ENCODE measurements around the gene ARHGAP45.

The ARHGAP45 gene

DNA sequence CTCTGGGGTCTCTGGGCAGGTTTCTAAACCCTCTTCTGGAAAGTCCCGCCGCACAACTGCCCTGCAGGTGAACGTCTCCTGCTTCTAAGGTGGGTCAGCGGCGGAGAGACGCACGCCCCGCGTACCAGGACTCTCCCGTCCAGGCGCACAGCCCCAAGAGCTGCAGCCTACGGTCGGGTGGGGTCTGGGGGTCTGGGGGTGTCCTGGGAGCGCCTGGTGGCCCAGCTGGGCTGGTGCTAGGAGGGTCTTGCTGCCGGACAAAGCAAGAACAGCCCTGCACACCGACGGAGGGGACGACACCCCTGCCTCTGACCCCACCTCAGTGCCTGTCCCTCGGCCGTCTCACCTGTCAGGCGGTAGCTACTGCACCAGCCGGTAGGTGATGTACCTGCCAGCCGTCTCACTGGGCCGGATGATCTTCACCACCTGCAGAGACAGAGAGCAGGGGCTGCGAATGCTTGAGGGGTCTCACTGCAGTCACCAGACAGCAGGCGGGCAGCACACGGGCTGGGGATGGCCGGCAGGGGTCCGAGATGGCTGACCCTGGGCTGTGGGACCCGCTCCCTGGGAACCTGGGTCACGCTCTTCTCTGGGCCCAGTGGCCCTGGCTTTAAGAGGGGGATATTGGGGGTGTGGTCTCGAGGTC is 22.3 kb downstream of the ARHGAP45 start:
- DNase-seq, result no peak

DNA sequence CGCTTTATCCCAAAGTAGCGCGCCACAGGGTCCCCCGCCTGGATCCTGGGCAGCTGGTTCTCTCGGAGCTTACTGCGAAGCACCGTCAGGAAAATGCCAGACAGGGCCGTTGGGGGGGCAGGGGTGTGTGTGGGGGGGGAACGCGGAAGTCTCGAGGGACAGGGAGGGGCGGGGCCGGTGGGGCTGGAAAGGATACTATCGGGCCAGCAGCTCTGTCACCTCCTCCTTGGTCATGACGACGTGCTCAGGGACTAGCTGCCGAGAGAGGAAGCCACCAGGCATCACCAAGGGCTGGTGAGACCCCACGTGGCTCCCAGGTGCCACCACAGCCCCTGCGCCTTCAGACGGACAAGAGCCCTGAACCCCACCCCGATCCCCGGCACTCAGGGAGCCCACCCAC is 22.9 kb downstream of the ARHGAP45 start:
- DNase-seq, result no peak

DNA sequence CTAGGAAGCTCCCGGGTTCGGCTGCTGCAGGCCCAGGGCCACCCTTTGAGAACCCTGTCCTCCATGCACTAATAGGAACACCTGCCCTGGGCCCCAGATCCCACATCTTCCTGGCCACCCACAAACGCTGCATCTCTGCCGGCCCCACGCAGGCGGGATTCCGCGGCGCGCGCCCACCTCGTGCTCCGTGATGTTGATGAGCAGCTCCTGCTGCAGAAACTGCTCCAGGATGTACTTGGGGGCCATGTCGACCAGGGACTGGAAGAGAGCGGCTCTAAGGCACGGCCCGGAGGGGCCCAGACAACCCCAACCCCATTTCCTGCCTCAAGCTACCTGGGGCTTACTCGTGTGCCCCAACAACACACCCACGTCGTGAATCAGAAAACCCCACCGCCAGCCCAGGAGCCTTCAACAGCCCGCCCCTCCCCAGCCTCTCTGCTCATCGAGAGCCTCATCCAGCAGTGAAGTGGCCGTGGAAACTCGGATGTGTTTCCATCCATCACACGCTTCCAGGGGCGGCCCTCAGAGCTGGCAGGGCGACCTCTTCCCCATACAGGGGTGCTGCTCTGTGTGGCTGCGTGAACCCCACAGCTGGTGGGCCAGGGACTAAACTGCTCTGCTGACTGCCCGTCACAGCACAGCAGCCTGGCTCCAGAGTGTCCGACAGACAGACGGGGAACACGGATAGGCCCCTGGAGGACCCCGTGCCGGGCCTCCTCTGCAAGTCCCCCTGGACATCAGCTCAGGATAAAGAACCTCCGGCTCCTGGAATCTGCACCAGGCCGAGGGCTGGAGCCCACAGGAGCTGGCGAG is 24.0 kb downstream of the ARHGAP45 start:
- DNase-seq, result no peak

DNA sequence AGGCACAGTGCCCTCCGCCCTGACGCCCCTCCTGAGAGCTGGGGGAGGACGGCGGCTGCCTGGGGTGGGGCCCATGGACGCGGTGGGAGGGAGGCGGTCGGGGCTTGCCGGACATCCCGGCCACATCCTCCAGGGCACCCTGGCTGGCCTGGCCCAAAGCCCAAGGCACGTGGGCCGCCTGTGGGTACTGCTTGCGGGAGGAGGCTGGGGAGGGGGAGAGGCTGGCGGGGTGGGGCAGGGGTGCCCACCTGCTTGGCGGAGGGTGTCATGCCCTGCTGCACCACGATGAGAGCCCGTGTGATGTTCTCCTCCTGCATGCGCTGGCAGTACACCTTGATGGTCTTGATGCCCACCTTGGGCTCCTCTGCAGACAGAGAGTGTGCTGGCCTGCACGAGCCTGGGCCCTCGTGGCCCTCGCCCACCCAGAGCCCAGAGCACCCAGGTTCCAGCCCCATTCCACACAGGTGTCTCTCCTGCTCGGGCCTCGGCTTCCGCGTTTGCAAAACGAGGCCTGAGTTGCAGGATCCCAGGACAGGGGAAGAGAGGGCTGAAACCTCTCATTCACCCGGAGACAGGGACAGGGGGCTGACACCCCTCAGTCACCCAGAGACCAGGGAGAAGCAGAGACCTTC is 24.7 kb downstream of the ARHGAP45 start:
- no peak for DNase-seq

DNA sequence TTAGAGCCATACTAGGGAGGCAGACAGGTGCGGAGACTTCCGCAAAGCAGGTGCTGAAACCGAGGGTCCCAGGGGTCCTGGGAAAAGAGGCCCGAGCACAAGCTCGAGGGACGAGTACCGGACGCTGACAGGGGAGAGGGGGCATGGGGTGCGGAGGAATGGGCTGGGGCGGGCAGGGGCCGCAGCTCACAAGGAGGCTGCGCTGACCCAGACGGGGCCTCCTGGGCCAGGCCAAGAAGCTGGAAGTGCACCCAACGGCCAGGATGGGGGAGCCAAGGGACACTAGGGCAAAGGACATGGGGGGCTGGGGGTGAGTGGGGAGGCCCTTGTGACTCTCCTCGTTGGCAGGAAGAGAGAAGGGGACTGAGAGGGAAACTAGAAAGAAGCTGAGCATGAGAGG is 26.4 kb downstream of the ARHGAP45 start:
- DNase-seq, result no peak

DNA sequence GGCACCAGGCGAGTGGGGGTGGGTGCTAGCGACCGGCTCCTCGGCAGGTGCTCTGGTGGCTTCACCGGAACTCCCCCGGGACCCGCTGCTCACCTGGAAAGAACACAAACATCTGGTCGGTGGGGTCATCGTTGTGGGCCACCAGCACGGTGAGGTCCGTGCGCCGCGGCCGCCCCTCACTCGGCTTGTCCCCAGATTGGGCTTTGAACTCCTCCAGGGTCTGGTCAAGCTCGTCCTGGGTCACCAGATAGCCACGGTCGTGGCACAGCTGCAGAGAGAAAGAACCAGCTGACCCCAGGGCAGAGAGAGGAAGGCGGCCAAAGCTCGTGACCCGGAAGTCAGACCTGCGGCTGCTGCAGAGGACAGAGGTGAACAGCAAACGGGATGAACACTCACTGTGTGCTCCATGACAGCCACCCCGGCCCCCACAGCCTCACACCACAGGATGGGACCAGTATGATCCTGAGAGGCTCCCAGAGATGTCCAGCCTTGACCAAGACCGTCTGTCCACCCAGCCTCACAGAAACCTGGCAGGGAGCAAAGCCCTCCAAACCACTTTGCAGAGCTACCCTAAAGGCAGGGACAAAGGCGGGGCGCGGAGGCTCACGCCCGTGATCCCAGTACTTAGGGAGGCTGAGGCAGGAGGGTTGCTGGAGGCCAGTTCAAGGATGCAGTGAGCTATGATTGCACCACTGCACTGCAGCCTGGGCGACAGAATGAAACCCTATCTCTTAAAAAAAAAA is 27.0 kb downstream of the ARHGAP45 start:
- DNase-seq, result no peak

DNA sequence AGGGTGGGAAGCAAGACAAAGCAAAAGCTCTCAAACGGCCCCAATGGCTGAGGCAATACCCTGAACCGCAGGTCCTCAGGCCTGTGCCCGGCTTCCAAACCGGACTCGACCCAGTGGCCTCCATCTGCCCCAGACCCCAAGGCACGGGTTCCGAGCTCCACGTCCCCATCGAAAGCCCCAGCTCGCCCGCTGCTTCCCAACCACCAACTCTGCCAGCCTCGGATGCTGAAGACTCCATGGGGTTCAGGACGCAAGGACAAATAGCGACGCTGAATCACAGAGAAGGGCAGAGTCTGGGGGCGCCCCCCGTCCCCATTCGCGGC is 27.6 kb downstream of the ARHGAP45 start:
- DNase-seq, result no peak

DNA sequence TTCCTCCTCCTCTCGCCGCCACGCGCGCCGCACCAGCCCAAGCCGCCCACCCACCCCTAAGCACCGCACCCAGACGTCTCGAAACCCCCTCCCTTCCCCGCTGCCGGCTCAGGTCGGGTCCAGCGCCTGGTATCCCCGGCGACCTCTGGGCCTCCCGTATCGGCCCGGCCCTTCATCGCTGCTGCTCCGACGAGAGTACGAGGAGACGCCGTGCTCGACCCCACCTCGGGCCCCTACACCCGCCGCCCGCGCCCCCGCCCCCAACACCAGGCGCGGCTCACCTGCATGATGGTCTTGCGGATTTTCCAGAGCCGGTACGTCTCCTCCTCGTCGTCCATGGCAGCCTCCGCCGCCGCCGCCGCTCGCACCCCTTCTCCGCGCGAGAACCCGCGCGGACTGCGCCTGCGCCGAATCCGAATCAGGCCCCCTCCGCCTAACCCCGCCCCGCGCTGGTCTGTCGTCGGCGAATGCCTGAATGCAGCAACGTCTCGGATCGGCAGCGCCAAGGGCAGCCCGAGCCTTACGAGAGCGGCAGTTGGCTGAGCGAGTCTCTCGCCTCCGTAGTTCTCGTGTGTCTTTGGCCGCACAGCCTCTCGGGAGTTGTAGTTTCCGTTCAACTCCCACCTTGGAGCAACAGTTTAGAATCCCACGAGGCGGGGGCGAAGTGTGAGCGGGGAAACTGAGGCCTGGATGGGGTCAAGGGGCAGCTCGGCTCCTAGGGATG is 28.2 kb downstream of the ARHGAP45 start, which contains the start of gene POLR2E:
Gene POLR2E (minus strand): TSS at position 398 of the 724 bp plus-strand sequence. CDS start 60 bp downstream, at position 338.
- peak; percentile 88 for DNase-seq

DNA sequence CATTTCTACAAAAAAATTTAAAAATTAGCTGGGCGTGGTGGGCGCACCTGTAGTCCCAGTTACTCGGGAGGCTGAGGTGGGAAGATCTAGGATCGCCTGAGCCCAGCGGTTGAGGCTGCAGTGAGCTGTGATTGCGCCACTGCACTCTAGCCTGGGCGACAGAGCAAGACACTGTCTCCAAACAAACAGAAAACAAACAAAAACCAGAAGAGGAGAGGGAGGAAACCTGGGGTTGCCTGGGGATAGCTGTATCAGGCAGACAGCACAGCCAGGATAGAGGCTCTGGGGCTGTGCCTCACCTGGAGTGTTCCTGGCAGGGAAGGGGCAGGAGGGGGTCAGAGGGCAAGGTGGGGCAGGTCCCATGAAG is 30.8 kb downstream of the ARHGAP45 start:
- no peak for DNase-seq

DNA sequence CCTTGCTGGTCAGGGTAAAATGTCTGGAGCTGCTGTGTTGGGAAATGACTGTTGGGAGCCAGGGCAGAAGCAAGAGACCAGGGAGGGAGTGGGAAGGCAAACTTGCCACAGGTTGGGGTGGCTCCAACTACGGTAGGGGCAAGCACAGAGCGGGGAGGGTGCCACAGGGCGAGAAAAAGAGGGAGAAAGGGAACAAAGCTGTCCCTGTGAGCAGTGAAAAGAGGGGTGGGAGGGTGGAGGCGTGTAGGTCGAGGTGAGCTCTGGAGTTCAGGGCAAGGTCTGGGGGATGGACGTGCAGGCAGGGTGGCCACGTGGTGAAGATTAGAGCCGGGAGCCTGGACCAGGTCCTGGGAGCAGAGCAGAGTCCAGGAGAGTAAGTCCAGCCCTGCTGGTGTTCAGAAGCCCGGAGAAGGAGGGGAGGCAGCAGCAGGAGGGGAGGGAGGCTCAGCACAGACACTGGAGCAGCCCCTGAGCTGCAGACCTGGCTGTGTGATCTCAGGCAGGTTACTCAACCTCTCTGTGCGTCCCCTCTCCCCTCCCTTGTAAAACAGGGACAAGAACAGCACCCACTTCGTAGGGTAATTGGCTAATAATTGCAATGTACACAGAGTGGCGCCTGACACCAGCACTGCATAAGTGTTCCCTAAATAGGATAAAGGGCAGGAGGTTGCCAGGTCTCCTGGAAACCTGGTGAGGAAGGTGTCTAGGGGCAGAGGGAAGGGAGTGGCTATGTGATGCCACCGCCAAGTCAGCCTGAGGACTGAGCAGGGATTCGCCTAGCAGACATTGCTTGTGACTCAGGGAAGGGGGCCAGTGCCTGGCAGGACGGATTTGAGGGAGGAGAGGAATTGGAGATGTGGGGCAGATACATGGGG is 31.4 kb downstream of the ARHGAP45 start:
- DNase-seq, result no peak

DNA sequence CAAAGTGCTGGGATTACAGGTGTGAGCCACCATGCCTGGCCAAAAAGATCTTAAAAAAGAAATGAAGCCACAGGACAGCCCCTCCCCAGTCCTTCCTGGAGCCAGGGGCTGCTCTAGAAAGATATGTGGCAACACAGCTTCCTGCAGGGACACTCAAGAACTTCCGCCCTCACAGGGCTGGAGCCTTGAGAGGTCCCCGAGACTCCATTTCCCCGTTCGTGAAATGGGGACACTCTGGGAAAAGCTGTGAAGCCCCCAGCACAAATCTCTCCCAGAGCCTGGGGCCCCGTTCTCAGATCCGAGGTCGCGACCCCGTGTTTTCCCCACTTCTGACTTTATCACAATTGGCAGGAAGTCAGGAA is 34.4 kb downstream of the ARHGAP45 start:
- DNase-seq, result no peak

DNA sequence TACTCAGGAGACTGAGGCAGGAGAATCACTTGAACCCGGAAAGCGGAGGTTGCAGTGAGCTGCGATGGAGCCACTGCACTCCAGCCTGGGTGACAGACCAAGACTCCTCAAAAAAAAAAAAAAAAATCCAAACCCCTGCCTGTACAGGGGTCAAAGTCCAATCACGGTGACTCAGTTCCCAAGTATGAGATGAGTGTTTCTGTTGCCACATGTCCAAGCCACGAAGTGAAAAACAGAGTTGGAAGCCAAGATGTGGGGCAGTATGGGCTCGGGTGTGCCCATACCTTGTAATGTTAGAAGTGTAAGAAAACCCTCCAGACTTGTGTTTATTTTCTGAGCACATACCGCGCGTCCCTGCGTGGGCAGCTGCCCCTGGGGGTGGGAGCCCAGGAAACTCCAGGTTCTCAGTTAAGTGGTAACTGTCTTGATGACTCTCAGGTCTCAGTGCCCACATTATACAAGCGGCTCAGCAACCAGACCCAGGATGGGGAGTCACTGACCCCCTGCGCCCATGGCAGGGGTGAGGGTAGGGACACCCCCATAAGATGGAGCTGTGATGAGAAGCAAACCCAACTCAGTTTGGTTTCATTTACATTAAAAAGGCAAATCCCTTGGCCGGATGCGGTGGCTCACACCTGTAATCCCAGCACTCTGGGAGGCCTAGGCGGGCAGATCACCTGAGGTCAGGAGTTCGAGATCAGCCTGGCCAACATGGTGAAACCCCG is 35.6 kb downstream of the ARHGAP45 start:
- DNase-seq, result no peak

DNA sequence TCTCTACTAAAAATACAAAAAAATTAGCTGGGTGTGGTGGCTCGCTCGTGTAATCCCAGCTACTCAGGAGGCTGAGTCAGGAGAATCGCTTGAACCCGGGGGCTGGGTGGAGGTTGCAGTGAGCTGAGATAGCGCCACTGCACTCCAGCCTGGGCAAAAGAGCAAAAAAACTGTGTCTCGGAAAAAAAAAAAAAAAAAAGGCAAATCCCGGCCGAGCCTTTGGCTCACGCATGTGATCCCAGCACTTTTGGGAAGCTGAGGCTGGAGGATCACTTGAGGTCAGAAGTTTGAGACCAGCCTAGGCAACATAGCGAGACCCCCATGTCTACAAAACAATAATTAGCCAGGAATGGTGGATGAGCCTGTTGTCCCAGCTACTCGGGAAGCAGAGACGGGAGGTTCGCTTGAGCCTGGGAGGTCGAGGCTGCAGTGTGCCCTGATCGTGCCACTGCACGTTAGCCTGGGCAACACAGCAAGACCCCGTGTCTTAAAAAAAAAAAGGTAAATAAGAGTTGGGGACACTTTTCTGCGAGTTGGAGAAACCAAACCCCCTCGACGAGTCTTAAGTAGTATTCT is 36.3 kb downstream of the ARHGAP45 start:
- no peak for DNase-seq

DNA sequence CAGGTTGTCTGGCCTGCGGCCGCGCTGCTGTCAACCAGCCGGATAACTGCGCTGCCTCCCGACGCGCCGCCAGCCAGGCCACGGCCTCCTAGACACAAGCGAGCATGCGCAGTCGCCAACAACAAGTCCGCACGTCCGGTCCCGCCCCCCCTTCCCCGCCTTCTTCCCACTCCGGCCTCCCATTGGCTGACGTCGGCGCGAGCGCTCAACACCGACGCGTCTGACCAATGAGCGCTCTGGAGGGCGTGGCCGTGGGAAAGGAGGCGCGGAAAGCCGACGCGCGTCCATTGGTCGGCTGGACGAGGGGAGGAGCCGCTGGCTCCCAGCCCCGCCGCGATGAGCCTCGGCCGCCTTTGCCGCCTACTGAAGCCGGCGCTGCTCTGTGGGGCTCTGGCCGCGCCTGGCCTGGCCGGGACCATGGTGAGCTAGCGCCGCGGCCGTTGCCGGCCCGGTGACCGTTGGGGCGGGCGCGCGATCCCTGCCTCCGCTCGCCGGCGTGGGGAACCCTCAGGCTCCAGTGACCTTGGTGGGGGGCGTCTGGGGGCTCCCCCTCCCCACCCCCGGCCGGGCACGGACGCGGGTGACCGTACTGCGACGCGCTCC is 36.8 kb downstream of the ARHGAP45 start, which contains the start of gene GPX4:
Gene GPX4 (plus strand): TSS at position 287 of the 603 bp plus-strand sequence. CDS start 50 bp downstream, at position 337.
- peak; percentile 92 for DNase-seq

DNA sequence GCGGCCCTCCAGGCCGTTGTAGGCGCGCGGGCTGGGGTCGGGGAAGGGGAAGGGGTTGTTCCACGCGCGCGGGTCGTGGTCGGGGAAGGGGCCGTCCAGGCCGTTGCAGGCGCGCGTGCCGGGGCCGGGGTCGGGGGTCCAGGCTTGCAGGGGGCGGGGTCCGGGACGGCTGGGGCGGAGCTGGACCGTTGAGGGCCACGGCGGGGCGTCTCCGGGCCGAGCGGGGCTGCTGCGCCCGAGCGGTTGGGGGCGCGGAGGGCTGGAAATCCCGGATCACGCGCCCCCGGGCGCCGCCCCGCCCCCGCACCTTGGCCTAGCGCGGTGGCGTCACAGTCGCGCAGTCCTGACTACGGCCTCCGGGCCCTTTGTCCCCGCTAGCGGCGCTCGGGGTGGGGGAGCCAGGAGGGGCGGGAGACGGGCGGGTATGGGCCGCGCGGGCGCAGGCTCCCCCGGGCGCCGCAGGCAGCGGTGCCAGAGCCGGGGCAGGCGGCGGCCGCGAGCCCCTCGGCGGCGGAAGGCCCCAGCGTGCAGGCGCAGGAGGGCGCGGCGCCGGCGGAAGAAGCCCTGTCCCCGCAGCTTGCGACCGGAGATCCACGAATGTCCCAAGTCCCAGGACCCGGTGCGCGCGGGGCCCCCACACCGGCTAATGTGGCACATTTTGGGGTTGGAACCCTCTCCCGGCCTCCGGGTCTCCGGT is 37.5 kb downstream of the ARHGAP45 start:
- DNase-seq, result no peak

DNA sequence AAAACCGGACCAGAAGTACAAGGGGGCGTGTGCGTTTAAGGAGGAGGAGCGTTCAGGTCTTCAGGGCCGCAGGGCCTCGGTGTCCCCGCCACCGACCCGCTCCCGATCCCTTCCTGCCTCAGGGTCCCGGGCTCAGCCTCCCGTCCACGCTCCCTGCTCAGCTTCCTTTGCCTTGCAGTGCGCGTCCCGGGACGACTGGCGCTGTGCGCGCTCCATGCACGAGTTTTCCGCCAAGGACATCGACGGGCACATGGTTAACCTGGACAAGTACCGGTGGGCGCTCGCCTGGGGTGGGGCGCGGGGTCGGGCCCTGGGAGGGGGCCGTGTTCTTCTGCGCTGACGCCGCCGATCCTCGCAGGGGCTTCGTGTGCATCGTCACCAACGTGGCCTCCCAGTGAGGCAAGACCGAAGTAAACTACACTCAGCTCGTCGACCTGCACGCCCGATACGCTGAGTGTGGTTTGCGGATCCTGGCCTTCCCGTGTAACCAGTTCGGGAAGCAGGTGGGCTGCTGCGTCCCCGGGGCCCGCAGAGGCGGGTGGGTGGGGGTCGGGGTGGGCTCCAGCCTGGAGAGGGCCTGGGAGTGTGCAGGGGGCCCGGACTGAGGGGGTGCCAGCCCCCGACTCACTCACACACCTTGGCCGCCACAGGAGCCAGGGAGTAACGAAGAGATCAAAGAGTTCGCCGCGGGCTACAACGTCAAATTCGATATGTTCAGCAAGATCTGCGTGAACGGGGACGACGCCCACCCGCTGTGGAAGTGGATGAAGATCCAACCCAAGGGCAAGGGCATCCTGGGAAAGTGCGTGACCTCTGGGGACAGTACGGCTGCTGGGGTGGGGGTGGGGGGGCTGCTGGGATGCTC is 38.3 kb downstream of the ARHGAP45 start:
- DNase-seq, result no peak

DNA sequence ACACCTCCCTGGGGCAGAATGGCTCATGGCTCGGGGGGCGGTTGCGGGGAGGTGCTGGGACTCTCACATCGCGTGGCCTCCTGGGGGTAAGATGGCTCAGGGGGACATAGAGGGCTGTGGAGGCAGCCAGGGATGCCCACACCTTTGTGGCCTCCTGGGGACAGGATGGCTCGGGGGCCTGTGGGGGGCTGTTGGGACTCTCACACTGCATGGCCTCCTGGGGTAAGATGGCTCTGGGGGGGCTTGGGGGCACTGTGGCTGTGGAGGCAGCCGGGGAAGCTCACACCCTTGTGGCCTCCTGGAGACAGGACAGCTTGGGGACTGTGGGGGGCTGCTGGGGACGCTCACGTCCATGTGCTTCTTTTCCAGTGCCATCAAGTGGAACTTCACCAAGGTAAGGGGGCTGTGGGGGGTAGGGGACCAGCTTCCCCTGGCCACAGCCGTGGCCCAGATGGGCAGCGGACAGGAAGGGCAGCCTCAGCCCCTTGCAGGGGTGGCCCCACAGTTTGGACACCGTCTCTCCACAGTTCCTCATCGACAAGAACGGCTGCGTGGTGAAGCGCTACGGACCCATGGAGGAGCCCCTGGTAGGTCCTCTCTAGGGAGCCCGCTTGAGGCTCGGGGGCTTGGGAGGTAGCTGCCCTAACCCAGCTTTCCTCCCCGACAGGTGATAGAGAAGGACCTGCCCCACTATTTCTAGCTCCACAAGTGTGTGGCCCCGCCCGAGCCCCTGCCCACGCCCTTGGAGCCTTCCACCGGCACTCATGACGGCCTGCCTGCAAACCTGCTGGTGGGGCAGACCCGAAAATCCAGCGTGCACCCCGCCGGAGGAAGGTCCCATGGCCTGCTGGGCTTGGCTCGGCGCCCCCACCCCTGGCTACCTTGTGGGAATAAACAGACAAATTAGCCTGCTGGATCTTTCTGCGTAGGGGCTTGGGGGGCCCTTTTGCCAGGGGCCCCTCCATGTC is 39.2 kb downstream of the ARHGAP45 start:
- DNase-seq, result no peak
